Stimulated activated naive CD8-positive, alpha-beta T cell treated with anti-CD3 and anti-CD28 coated beads, Interleukin-15, Interleukin-2, amounts not matched to agents 100 U/mL and 50 U/mL, for 24 hours (primary cell): ENCODE results near the gene METRNL.
"Not testable (repeated sequence)": the region's sequence is repeated elsewhere in the genome, so short reads cannot be mapped to it uniquely, and the experiment has no call there.

Experiments used
- ATAC-seq: fragments of 150-1000 bp; cut with Tn5 transposase; one replicate; pipeline ENCODE4 v1.10.0; 2021
- DNase-seq: peaks from one replicate; pipeline ENCODE4 v3.0.0; 2021

The METRNL gene, protein sequence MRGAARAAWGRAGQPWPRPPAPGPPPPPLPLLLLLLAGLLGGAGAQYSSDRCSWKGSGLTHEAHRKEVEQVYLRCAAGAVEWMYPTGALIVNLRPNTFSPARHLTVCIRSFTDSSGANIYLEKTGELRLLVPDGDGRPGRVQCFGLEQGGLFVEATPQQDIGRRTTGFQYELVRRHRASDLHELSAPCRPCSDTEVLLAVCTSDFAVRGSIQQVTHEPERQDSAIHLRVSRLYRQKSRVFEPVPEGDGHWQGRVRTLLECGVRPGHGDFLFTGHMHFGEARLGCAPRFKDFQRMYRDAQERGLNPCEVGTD

DNA sequence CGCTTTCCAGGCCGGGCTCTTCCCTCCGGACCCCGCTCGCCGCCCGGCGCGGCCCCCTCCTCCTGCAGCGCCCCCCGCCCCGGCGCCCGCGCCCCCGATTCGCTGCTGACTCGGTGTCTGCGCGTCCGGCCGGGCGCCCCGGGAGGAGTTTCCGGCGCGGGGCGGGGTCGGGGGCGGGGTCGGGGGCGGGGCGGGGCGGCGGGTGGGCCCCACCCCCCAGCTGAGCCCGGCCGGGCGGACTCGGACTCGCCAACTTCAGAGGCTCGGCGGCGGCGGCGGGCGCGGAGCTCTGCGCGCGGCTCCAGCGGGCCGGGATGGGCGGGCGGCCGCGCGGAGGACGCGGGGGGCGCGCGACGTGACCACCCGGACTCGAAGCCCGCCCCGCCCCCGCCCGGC is at the start of gene METRNL:
Gene METRNL, plus strand, starts transcription at position 258 of the 396 bp plus-strand sequence. CDS start 207 bp downstream, outside the sequence.
- peak; percentile 76 for DNase-seq

DNA sequence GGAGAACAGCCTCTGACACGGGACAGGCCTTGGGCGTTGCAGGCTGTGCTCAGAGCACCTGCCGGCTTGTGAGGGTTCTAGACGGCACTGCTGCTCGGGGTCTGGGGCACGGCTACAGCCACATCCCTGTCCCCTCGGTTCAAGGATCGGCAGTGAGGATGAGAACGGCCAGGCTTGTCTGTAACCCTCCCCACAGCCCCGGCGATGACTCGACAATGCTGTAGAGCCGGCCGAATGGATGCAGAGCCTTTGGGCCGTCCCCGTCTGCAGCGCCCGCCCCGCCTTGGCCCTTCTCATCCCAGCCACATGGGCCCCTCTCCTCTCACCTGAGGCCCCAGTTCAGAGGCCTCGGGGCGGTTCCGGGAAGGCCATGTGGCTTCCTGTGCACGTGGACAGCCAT is 49.0 kb upstream of the METRNL start:
- ATAC-seq (no peak), DNase-seq (no peak)

More for the DNA sequence above, at the start of gene METRNL:
- peak; percentile 24 for ATAC-seq

GRCh38 chr17:83031321-83031945 is 48.0 kb upstream of the METRNL start:
- ATAC-seq (no peak), DNase-seq (no peak)

GRCh38 chr17:83031946-83032451 is 47.4 kb upstream of the METRNL start:
- not testable (repeated sequence) for DNase-seq, ATAC-seq

DNA sequence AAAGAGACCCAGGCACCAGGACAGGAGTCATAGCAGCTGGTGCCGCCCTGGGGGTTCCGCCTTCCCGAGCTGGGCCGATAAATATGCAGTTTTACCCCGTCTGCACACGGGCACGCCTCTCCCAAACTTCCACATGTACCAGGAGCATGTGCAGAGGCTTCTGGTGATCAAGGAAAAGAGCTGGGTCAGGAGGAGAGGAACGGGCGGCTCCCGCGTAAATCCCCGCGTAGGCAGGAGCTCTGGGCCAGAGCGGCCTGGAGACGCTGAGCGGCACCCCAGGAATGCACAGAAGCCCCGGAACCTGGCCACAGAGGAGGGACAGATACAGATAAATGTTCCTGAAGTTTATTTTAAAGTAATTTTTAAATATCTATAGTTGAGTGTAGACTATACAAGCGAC is 46.6 kb upstream of the METRNL start:
- DNase-seq = no peak
- ATAC-seq = no peak

- DNase-seq (no peak), ATAC-seq (no peak)
Measured at GRCh38 chr17:83034525-83034924, 44.9 kb upstream of the METRNL start.

DNA sequence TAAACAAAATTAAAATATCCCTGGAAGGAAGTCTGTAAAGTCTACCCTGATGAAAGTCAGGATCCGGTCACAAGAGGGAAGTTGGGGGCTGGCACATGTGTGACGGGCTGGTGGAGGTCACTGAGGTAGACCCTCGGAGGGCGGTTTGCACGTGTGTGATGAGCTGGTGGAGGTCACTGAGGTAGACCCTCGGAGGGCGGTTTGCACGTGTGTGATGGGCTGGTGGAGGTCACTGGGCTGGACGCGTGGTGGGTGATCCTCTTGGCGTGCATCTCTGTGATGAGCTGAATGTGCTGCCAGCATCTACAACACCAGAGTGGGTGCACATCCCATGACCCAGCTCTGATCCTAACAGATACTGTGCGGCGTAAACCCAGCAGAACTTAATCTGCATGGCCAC is 43.7 kb upstream of the METRNL start:
- ATAC-seq = no peak

DNA sequence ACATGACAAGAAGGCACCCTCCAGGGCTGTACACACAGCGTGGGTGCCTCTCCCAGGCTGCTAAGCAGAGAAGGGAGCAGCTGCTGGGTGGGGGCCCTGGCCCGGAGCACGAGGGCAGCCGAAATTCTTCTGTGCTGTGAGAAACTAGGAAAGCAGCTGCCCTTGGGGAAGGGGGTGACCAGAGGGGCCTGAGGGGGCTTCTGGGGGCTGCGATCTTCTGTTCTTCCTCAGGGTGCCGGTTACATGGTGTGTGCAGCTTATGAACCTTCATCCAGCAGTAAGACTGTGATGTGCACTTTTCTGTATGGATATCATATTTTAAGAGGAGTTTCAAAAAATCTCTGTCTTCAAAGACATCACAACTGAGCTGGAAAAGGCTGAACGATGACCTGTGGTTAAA is 43.2 kb upstream of the METRNL start:
- ATAC-seq (no peak), DNase-seq (no peak)

More for the DNA sequence above, 43.7 kb upstream of the METRNL start:
- no peak for DNase-seq

GRCh38 chr17:83036666-83037065 is 42.7 kb upstream of the METRNL start:
- ATAC-seq (no peak), DNase-seq (no peak)

GRCh38 chr17:83037084-83037873 is 42.1 kb upstream of the METRNL start:
- no peak for ATAC-seq

DNA sequence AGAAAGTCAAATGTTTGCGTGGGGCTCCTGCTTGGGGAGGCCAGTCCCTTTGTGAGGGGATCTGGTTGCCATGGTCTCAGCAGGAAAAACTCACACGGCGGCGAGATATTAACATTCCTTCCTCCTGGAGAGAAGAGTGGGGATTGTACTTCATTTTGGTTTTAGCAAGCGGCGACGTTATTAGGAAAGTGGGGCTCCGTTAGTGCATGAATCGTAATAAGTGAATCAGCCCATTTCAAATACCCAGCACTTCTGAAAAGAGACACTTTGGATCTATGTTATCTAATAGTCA is 41.6 kb upstream of the METRNL start:
- DNase-seq (no peak), ATAC-seq (no peak)

More at GRCh38 chr17:83037084-83037873, 42.1 kb upstream of the METRNL start:
- no peak for DNase-seq

GRCh38 chr17:83038983-83039382 is 40.4 kb upstream of the METRNL start:
- not testable (repeated sequence) for DNase-seq, ATAC-seq

DNA sequence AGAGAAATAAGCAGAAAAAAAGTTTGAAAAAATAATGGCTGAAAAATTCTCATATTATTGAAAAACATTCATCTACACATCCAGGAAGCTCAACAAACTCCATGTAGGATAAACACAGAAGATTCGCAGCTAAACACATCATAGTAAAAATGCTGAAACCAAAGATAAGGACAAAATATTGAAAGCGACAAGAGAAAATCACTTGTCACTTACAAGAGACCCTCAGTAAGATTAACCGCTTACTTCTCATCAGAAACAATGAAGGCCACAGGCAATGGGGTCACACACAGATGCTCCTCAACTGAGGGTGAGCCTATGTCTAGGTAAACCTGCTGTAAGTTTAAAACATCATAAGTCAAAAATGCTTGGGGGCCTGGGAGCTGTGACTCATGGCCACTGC is 38.1 kb upstream of the METRNL start:
- no peak for ATAC-seq
- no peak for DNase-seq

DNA sequence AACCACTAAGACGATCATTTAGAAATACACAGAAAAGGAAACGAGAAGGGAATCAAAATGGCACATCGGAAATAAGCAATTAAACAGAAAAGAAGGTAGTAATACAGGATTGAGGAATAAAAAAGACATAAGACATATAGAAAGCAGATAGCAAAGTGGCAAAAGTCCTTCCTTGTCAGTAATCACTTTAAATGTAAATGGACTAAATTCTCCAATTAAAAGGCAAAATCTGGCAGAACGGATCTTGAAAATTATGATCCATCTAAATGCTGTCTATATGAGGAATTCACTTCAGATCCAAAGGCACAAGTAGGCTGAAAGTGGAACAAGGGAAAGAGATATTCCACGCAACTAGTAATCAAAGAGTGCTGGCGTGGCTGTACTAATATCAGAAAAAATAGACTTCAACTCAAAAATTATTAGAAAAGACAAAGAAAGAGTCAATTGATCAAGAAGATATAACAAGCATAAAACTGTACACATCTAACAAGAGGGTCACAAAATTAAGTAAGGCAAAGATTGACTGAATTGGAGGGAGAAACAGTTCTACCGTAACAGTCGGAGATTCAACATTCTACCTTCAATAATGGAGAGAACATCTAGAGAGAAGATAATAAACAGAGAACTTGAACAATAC is 36.8 kb upstream of the METRNL start:
- ATAC-seq = no peak
- no peak for DNase-seq

DNA sequence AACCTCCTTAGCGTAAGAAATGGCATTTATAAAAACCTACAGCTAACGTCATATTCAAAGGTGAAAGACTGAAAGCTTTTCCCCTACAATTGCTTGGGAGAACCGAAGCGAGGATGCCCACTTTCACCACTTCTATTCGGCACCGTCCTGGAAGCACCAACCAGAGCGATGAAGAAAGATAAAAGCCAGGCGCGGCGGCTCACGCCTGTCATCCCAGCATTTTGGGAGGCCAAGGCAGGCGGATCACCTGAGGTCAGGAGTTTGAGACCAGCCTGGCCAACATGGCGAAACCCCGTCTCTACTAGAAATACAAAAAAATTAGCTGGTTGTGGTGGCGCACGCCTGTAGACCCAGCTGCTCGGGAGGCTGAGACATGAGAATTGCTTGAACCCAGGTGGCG is 34.9 kb upstream of the METRNL start:
- ATAC-seq, DNase-seq: not testable (repeated sequence)

- ATAC-seq = no peak
- DNase-seq = no peak
Measured at GRCh38 chr17:83046448-83047181, 32.8 kb upstream of the METRNL start.

DNA sequence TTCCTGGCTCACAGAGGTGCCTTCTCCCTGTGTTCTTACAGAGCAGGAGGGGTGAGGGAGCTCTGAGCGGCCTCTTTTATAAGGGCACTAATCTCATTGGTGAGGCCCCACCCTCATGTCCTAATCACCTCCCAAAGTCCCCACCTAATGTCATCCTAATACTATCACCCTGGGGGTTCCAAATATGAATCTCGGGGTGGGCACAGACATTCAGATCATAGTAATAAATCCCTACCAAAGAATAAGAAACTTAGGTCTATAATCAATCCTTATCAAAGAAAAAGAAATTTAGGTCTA is 32.3 kb upstream of the METRNL start:
- DNase-seq = no peak
- ATAC-seq = no peak

GRCh38 chr17:83047818-83048475 is 31.5 kb upstream of the METRNL start:
- not testable (repeated sequence) for DNase-seq, ATAC-seq

GRCh38 chr17:83050651-83051395 is 28.6 kb upstream of the METRNL start:
- DNase-seq (peak; percentile 6), ATAC-seq (no peak)

GRCh38 chr17:83051396-83052240 is 27.8 kb upstream of the METRNL start:
- peak; percentile 94 for ATAC-seq

More at GRCh38 chr17:83051396-83052240, 27.8 kb upstream of the METRNL start:
- DNase-seq = peak; percentile 98
